Fibroblast of skin of right biceps (primary cell): ENCODE data around the gene SNRNP27.
"Not testable (repeated sequence)": the region's sequence is repeated elsewhere in the genome, so short reads cannot be mapped to it uniquely, and the experiment has no call there.

Source experiments
- DNase-seq: peaks from one replicate; pipeline ENCODE4 v3.0.0-alpha.2; 2013

The SNRNP27 gene

GRCh38 chr2:69948032-69948962 is 54.5 kb downstream of the SNRNP27 start:
- DNase-seq = peak; percentile 9

- no peak for DNase-seq
Observed at GRCh38 chr2:69948963-69949645, 55.3 kb downstream of the SNRNP27 start.

GRCh38 chr2:69950241-69950640 is 56.5 kb downstream of the SNRNP27 start:
- peak; percentile 15 for DNase-seq

DNA sequence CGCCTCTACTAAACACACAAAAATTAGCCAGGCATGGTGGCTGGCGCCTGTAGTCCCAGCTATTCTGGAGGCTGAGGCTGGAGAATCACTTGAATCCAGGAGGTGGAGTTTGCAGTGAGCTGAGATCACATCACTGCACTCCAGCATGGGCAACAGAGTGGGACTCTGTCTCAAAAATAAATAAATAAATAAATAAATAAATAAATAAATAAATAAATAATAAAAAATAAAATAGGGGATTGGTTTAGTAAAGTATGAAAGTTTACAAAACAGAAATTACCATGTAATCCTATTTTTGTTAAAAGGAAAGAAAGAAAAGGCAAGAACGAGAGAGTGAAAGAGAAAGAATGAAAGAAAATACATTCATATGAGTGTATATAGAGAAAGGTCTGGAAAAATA is 56.9 kb downstream of the SNRNP27 start:
- not testable (repeated sequence) for DNase-seq

DNA sequence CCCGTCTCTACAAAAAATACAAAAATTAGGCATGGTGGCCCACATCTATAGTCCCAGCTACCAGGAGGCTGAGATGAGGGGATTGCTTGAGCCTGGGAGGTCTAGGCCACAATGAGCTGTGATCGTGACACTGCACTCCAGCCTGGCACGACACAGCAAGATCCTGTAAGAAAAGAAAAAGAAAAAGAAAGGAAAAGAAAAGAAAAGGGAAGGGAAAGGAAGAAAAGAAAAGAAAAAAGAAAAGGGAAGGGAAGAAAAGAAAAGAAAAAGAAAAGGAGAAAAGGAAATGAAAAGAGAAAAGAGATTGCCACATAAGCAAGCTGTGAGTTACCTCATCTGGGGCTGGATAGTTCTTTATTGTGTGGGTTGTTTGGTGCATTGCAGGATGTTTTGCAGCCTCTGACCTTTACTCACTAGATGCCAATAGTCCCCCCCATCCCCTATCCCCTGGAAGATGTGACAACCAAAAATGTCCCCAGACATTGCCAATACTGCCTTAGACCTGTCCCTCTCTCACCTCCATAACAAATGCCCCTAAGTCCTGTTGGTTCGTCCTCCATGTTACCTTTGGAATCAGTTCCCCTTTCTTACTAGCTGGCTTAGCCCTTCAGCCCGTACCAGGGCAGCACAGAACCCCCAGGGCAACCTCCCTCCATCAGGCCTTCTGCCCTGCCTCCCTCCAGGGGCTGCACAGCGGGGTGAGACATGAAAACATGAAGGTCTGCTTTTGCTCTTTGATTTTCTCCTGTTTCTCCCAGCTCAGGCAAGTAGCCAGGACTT is 58.8 kb downstream of the SNRNP27 start:
- no peak for DNase-seq

- DNase-seq = no peak
Observed at GRCh38 chr2:69954084-69954483, 60.3 kb downstream of the SNRNP27 start.
